Liver (tissue), 9 donors: Measurements from ENCODE around the gene CCL25. TPM values are rescaled to one million over a fixed set of nuclear protein-coding genes. Genes with fewer than 3 reads are reported as not detected.

Source experiments
- DNase-seq: peaks from one replicate; pipeline ENCODE4 v3.0.0-alpha.2; 2017; ENCODE audit warnings: low spot score
- H3K27ac ChIP-seq, 2 donors: one replicate each; pipeline ENCODE4 v1.7.0; 2013; ENCODE audit warnings: inconsistent platforms in 2 of 2, low read length in 2 of 2, control low read depth in 1 of 2, low read depth in 1 of 2, mild to moderate bottlenecking in 1 of 2
- H3K27me3 ChIP-seq, 4 donors: one replicate each; pipeline versions ENCODE4 v1.6.1 to v1.7.0; 2013; ENCODE audit warnings: low read length in 3 of 4, inconsistent platforms in 1 of 4, mild to moderate bottlenecking in 1 of 4, moderate library complexity in 1 of 4; ENCODE audit not compliant: control insufficient read depth in 4 of 4, insufficient read depth in 4 of 4
- H3K36me3 ChIP-seq, 4 donors: one replicate each; pipeline versions ENCODE4 v1.6.1 to v1.7.0; 2013; ENCODE audit warnings: low read length in 3 of 4, mild to moderate bottlenecking in 3 of 4, low read depth in 1 of 4, moderate library complexity in 1 of 4; ENCODE audit not compliant: control insufficient read depth in 4 of 4, insufficient read depth in 3 of 4
- H3K4me1 ChIP-seq, 4 donors: one replicate each; pipeline versions ENCODE4 v1.6.1 to v1.7.0; 2013; ENCODE audit warnings: low read length in 3 of 4, mild to moderate bottlenecking in 3 of 4, moderate library complexity in 1 of 4; ENCODE audit not compliant: control insufficient read depth in 4 of 4, insufficient read depth in 4 of 4
- H3K4me3 ChIP-seq, 3 donors: one replicate each; pipeline versions ENCODE4 v1.6.1 to v1.7.0; 2013; ENCODE audit warnings: low read length in 3 of 3, control low read depth in 1 of 3, low read depth in 1 of 3, mild to moderate bottlenecking in 1 of 3
- H3K9ac ChIP-seq, 2 donors: one replicate each; pipeline ENCODE4 v1.7.0; 2013; ENCODE audit warnings: low read length in 2 of 2, mild to moderate bottlenecking in 2 of 2, moderate library complexity in 2 of 2, control low read depth in 1 of 2, low read depth in 1 of 2
- H3K9me3 ChIP-seq, 4 donors: one replicate each; pipeline versions ENCODE4 v1.6.1 to v1.7.0; 2013; ENCODE audit warnings: low read length in 3 of 4; ENCODE audit not compliant: control insufficient read depth in 4 of 4
- EGR1 ChIP-seq, 2 donors: IDR thresholded peaks; 2 replicates each; pipeline ENCODE4 v1.6.1; 2016 to 2018; ENCODE audit warnings: antibody characterized with exemption in 2 of 2, low read depth in 2 of 2
- FOXA1 ChIP-seq: IDR thresholded peaks from 2 replicates; pipeline ENCODE4 v1.6.1; 2016; ENCODE audit warnings: antibody characterized with exemption
- FOXA2 ChIP-seq: IDR thresholded peaks from 2 replicates; pipeline ENCODE4 v1.6.1; 2016; ENCODE audit warnings: antibody characterized with exemption
- GABPA ChIP-seq, 2 donors: IDR thresholded peaks in 1 of 2; conservative IDR thresholded peaks in 1 of 2; 2 replicates each; pipeline ENCODE4 v1.6.1; 2016; ENCODE audit warnings: antibody characterized with exemption in 2 of 2, mild to moderate bottlenecking in 1 of 2, moderate library complexity in 1 of 2
- HNF4A ChIP-seq, 2 donors: conservative IDR thresholded peaks; 2 replicates each; pipeline ENCODE4 v1.6.1; 2016; ENCODE audit warnings: antibody characterized with exemption in 2 of 2, mild to moderate bottlenecking in 2 of 2
- HNF4G ChIP-seq: IDR thresholded peaks from 2 replicates; pipeline ENCODE4 v1.6.1; 2016; ENCODE audit warnings: antibody characterized with exemption
- JUND ChIP-seq, 2 donors: IDR thresholded peaks; 2 replicates each; pipeline ENCODE4 v1.6.1; 2016; ENCODE audit warnings: antibody characterized with exemption in 2 of 2
- NR2F2 ChIP-seq: IDR thresholded peaks from 2 replicates; pipeline ENCODE4 v1.6.1; 2016; ENCODE audit warnings: antibody characterized with exemption
- RAD21 ChIP-seq, 2 donors: IDR thresholded peaks; 2 replicates each; pipeline ENCODE4 v1.6.1; 2016; ENCODE audit warnings: antibody characterized with exemption in 2 of 2, mild to moderate bottlenecking in 2 of 2
- RXRA ChIP-seq, 2 donors: IDR thresholded peaks; 2 replicates each; pipeline ENCODE4 v1.6.1; 2017 to 2018; ENCODE audit warnings: antibody characterized with exemption in 2 of 2, mild to moderate bottlenecking in 1 of 2
- SP1 ChIP-seq: IDR thresholded peaks from 2 replicates; pipeline ENCODE4 v1.6.1; 2018; ENCODE audit warnings: antibody characterized with exemption, mild to moderate bottlenecking
- TAF1 ChIP-seq: conservative IDR thresholded peaks from 2 replicates; pipeline ENCODE4 v1.6.1; 2016; ENCODE audit warnings: antibody characterized with exemption, mild to moderate bottlenecking
- YY1 ChIP-seq: IDR thresholded peaks from 2 replicates; pipeline ENCODE4 v1.6.1; 2016; ENCODE audit warnings: antibody characterized with exemption, mild to moderate bottlenecking
- WGBS: extraction: QIAGEN DNeasy Blood & Tissue Kit; methylation state at CpG from one replicate; pipeline ENCODE4 v1.1.7; 2013; 5-methylcytosine and 5-hydroxymethylcytosine counted together
- polyA plus RNA-seq, 2 donors: library from polyadenylated mRNA; stranded (reverse) in 1 of 2; unstranded in 1 of 2; fragments of 200-250 nt in 1 of 2; fragments of >200 nt in 1 of 2; fragmentation: Nextera tagmentation in 1 of 2; extraction: Ambion mirVana in 1 of 2; gene quantifications; one replicate each; pipeline versions ENCODE4 v1.2.1 to v1.2.3, GENCODE V29; 2013 to 2015
- total RNA-seq, 2 donors: library from RNA; depleted of rRNA; stranded (reverse); fragments of >200 nt; gene quantifications; one replicate each; pipeline ENCODE4 v1.2.3, GENCODE V29; 2014
- TF ChIP-seq, protein P1 (sequence below): IDR thresholded peaks from 2 replicates; pipeline ENCODE4 v1.6.1; 2016; ENCODE audit warnings: antibody characterized with exemption
- TF ChIP-seq, protein P2 (sequence below): IDR thresholded peaks from 2 replicates; pipeline ENCODE4 v1.6.1; 2016; ENCODE audit warnings: antibody characterized with exemption, mild to moderate bottlenecking
- TF ChIP-seq, protein P3 (sequence below): fragments of 150-350 bp; IDR thresholded peaks from 2 replicates; pipeline ENCODE4 v1.5.1; 2017; ENCODE audit warnings: improper control_type of control experiment, low read depth, low read length; ENCODE audit not compliant: missing input control
- TF ChIP-seq, protein P4 (sequence below): IDR thresholded peaks from 2 replicates; pipeline ENCODE4 v1.6.1; 2016; ENCODE audit warnings: antibody characterized with exemption
- TF ChIP-seq, protein P5 (sequence below): IDR thresholded peaks from 2 replicates; pipeline ENCODE4 v1.6.1; 2016; ENCODE audit warnings: antibody characterized with exemption
- donor health status: healthy.
- donor health status: healthy.
- donor health status: healthy.
- donor health status: healthy.
- donor health status: healthy.

The CCL25 gene
- total and polyA plus RNA-seq, 4 donors, result not detected

DNA sequence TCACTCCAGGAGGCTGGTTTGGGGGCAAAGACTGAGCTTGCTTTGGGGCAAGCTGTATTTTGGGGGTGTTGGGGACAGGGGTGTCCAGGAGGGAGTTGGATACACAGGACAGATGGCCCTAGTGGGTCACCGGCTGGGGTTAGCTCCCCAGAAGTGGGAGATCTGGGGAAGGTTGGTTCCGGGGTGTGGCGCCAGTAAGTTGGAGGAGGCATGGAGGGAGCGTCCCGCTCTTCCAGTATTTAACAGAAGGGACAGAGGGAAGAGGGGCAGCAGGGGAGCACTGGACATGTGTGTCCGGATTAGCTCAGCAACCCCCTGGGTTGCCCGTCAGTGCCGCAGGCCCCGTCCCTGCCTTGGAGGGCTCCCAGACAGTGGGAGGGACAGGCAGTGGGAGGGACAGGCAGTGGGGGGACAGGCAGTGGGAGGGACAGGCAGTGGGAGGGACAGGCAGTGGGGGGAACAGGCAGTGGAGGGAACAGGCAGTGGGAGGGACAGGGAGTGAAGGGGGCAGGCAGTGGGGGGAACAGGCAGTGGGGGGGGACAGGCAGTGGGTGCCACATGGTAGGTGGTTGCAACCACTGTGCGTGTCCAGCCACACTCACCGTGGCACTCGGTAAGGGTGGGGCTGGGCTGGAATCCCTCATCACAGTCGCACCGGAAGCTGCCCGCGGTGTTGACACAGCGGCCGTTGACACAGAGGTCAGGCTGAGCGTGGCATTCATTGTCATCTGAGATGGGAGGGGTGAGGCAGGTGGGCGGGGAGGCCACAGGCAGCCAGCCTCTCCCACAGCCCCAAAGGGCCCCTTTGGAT, 33.2 kb downstream of the CCL25 start:
- 42% methylated on average over 20 of the region's 20 CpGs for WGBS
- TF ChIP-seq YY1 (no peak), HNF4A (conservative IDR thresholded peaks at IDR 0.05) (no peak), NR2F2 (no peak), HNF4G (no peak), RAD21 (IDR thresholded peaks at IDR 0.05) (no peak), SP1 (no peak), GABPA (IDR thresholded peaks at IDR 0.05 in 1 of 2, conservative IDR thresholded peaks at IDR 0.05 in 1 of 2) (peak in 1 of 2 donors; percentile 45), FOXA2 (peak; percentile 50), TAF1 (no peak), EGR1 (IDR thresholded peaks at IDR 0.05; ENCODE audit: low read depth in 2 of 2) (no peak), FOXA1 (no peak), RXRA (IDR thresholded peaks at IDR 0.05) (peak; percentile 94 to 97), JUND (IDR thresholded peaks at IDR 0.05) (no peak)
- TF ChIP-seq, protein P1, sequence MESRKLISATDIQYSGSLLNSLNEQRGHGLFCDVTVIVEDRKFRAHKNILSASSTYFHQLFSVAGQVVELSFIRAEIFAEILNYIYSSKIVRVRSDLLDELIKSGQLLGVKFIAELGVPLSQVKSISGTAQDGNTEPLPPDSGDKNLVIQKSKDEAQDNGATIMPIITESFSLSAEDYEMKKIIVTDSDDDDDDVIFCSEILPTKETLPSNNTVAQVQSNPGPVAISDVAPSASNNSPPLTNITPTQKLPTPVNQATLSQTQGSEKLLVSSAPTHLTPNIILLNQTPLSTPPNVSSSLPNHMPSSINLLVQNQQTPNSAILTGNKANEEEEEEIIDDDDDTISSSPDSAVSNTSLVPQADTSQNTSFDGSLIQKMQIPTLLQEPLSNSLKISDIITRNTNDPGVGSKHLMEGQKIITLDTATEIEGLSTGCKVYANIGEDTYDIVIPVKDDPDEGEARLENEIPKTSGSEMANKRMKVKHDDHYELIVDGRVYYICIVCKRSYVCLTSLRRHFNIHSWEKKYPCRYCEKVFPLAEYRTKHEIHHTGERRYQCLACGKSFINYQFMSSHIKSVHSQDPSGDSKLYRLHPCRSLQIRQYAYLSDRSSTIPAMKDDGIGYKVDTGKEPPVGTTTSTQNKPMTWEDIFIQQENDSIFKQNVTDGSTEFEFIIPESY, result no peak
- TF ChIP-seq, protein P2, sequence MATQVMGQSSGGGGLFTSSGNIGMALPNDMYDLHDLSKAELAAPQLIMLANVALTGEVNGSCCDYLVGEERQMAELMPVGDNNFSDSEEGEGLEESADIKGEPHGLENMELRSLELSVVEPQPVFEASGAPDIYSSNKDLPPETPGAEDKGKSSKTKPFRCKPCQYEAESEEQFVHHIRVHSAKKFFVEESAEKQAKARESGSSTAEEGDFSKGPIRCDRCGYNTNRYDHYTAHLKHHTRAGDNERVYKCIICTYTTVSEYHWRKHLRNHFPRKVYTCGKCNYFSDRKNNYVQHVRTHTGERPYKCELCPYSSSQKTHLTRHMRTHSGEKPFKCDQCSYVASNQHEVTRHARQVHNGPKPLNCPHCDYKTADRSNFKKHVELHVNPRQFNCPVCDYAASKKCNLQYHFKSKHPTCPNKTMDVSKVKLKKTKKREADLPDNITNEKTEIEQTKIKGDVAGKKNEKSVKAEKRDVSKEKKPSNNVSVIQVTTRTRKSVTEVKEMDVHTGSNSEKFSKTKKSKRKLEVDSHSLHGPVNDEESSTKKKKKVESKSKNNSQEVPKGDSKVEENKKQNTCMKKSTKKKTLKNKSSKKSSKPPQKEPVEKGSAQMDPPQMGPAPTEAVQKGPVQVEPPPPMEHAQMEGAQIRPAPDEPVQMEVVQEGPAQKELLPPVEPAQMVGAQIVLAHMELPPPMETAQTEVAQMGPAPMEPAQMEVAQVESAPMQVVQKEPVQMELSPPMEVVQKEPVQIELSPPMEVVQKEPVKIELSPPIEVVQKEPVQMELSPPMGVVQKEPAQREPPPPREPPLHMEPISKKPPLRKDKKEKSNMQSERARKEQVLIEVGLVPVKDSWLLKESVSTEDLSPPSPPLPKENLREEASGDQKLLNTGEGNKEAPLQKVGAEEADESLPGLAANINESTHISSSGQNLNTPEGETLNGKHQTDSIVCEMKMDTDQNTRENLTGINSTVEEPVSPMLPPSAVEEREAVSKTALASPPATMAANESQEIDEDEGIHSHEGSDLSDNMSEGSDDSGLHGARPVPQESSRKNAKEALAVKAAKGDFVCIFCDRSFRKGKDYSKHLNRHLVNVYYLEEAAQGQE, result no peak
- TF ChIP-seq, protein P3, sequence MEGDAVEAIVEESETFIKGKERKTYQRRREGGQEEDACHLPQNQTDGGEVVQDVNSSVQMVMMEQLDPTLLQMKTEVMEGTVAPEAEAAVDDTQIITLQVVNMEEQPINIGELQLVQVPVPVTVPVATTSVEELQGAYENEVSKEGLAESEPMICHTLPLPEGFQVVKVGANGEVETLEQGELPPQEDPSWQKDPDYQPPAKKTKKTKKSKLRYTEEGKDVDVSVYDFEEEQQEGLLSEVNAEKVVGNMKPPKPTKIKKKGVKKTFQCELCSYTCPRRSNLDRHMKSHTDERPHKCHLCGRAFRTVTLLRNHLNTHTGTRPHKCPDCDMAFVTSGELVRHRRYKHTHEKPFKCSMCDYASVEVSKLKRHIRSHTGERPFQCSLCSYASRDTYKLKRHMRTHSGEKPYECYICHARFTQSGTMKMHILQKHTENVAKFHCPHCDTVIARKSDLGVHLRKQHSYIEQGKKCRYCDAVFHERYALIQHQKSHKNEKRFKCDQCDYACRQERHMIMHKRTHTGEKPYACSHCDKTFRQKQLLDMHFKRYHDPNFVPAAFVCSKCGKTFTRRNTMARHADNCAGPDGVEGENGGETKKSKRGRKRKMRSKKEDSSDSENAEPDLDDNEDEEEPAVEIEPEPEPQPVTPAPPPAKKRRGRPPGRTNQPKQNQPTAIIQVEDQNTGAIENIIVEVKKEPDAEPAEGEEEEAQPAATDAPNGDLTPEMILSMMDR, result no peak
- TF ChIP-seq, protein P4, sequence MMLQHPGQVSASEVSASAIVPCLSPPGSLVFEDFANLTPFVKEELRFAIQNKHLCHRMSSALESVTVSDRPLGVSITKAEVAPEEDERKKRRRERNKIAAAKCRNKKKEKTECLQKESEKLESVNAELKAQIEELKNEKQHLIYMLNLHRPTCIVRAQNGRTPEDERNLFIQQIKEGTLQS, result no peak
- TF ChIP-seq, protein P5, sequence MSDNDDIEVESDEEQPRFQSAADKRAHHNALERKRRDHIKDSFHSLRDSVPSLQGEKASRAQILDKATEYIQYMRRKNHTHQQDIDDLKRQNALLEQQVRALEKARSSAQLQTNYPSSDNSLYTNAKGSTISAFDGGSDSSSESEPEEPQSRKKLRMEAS, result no peak
- no peaks in the 10 kb centered on the region for H3K9me3 ChIP-seq
- peak; percentile 47 for DNase-seq
- no peak overlapping the region for H3K9ac ChIP-seq
- no peaks in the 10 kb centered on the region for H3K36me3 ChIP-seq
- H3K4me1 ChIP-seq, result peaks cover 0 to 5% (median under 1%) of the 10 kb centered on the region in 4 donors
- H3K27me3 ChIP-seq, result no peaks in the 10 kb centered on the region
- no peak overlapping the region for H3K4me3 ChIP-seq
- no peak overlapping the region for H3K27ac ChIP-seq
